ENCODE results near the gene IFNAR1.

- TF ChIP-seq CTCF (IDR thresholded peaks at IDR 0.05) = no peak
- no peak for TF ChIP-seq POLR2A (IDR thresholded peaks at IDR 0.05)
- TF ChIP-seq POLR2AphosphoS5 (IDR thresholded peaks at IDR 0.05) = no peak
Observed at GRCh38 chr21:33290441-33290840, 34.3 kb upstream of the IFNAR1 start.

Data from breast epithelium (tissue), 3 donors.